Measurements from ENCODE around the gene HSPB2.

HSPB2 gene

DNA sequence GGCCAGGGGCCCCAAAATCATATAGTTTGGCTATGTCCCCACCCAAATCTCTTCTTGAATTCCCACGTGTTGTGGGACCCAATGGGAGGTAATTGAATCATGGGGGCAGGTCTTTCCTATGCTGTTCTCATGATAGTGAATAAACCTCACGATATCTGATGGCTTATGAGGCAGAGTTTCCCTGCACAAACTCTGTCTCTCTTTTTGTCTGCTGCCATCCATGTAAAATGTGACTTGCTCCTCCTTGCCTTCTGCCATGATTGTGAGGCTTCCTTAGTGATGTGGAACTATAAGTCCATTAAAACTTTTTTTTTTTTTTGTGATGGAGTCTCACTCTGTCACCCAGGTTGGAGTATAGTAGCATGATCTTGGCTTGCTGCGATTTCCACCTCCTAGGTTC, 39.0 kb downstream of the HSPB2 start:
- DNase-seq (ENCODE audit: extremely low spot score), result no peak
- no peak for TF ChIP-seq TARDBP (IDR thresholded peaks at IDR 0.05)
- POLR2A ChIA-PET, result no interaction called here
- CTCF ChIA-PET, result no interaction called here

DNA sequence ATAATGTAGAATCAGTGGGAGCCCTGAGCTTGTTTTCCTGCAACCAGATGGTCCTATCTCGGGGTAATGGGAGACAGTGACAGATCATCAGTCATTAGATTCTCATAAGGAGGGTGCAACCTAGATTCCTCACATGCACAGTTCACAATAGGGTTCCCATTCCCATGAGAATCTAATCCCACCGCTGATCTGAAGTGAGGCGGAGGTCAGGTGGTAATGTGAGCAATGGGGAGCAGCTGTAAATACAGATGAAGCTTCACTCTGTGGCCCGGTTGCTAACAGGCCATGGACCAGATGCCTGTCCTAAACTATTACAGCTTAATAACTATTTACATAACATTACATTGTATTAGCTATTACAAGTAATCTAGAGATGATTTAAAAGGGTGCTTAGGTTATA, 41.6 kb downstream of the HSPB2 start:
- ChIA-PET CTCF (interaction anchor here (1.1 kb wide), 1 partner anchor 16 kb away, joined by 3 read pairs; no protein-coding TSS in a partner anchor), POLR2A (no interaction called here)
- TF ChIP-seq TARDBP (IDR thresholded peaks at IDR 0.05) (no peak), ARNT (IDR thresholded peaks at IDR 0.05) (no peak), PKNOX1 (IDR thresholded peaks at IDR 0.05) (no peak), NFRKB (IDR thresholded peaks at IDR 0.05) (no peak), FOXM1 (IDR thresholded peaks at IDR 0.05; ENCODE audit: borderline replicate concordance) (no peak), ZNF384 (IDR thresholded peaks at IDR 0.05) (no peak), LEF1 (IDR thresholded peaks at IDR 0.05; ENCODE audit: borderline replicate concordance) (no peak), FOXA1 (IDR thresholded peaks at IDR 0.05) (no peak), HDGF (IDR thresholded peaks at IDR 0.05; ENCODE audit: borderline replicate concordance) (no peak), SUZ12 (IDR thresholded peaks at IDR 0.05) (no peak), FOXK2 (IDR thresholded peaks at IDR 0.05) (no peak), SP1 (IDR thresholded peaks at IDR 0.05) (no peak), ELF4 (IDR thresholded peaks at IDR 0.05) (no peak), BHLHE40 (IDR thresholded peaks at IDR 0.05; ENCODE audit: borderline replicate concordance) (no peak), CTBP1 (IDR thresholded peaks at IDR 0.05; ENCODE audit: borderline replicate concordance) (no peak), L3MBTL2 (conservative IDR thresholded peaks at IDR 0.05) (no peak)
- DNase-seq (ENCODE audit: extremely low spot score), result no peak

DNA sequence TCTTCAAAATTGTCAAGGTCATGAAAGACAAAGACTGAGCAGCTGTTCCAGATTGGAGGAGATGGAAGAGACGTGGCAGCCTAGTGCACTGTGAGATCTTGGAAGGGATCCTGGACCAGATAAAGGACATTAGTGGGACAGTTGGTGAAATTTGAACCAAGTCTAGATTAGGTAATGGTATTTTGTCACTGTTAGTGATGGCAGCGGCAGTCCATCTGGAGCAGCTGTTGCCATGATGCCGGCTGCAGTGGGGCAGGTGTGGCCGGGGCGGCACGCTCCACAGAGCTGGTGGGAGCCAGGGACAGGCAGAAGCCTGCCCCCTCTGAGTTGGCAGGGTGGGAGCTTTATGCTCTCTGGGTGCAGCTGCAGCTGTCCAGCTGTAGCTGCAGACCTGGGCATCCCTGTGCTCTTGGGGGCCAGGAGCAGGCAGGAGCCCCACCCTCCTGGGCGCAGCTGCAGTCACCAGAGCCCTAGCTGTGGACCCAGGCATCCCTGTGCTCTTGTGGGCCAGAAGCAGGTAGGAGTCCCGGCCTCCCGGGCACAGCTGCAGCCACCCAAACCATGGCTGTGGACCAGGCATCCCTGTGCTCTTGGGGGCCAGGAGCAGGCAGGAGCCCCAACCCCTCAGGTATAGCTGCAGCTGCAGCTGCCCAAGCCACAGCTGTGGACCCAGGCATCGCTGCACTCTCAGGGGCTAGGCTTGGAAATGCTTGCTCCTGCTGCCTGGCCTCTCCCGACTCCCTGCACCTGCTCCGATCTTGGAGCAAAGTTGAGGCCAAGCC, 45.3 kb downstream of the HSPB2 start:
- ChIA-PET POLR2A (no interaction called here), CTCF (no interaction called here)
- TF ChIP-seq ELF4 (IDR thresholded peaks at IDR 0.05) (no peak), HDGF (IDR thresholded peaks at IDR 0.05; ENCODE audit: borderline replicate concordance) (no peak), FOXA1 (IDR thresholded peaks at IDR 0.05) (no peak), LEF1 (IDR thresholded peaks at IDR 0.05; ENCODE audit: borderline replicate concordance) (no peak), FOXM1 (IDR thresholded peaks at IDR 0.05; ENCODE audit: borderline replicate concordance) (no peak), L3MBTL2 (conservative IDR thresholded peaks at IDR 0.05) (no peak), ZNF384 (IDR thresholded peaks at IDR 0.05) (no peak), SUZ12 (IDR thresholded peaks at IDR 0.05) (no peak), PKNOX1 (IDR thresholded peaks at IDR 0.05) (no peak), ARNT (IDR thresholded peaks at IDR 0.05) (no peak), SP1 (IDR thresholded peaks at IDR 0.05) (no peak), CTBP1 (IDR thresholded peaks at IDR 0.05; ENCODE audit: borderline replicate concordance) (no peak), NFRKB (IDR thresholded peaks at IDR 0.05) (no peak), TARDBP (IDR thresholded peaks at IDR 0.05) (no peak), FOXK2 (IDR thresholded peaks at IDR 0.05) (no peak), BHLHE40 (IDR thresholded peaks at IDR 0.05; ENCODE audit: borderline replicate concordance) (no peak)
- no peak for DNase-seq (ENCODE audit: extremely low spot score)

DNA sequence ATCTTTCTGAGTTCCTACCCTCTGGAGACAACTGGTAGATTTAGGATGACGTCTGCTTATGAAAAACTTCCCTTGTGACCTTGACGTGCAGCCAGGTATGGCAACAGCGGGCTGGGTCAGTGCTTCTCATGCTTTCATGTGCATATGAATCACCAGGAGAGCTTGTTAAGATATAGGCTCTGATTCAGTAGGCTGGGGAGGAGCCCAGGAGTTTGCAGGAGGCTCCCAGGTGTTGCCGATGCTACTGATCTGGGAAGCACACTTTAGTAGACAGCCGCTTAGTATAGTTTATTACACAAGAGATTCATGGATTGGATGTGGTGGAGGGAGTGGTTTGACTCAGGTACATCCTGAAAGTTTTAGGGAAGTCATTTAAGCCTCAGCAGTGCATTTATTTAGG, 48.4 kb downstream of the HSPB2 start:
- no peak for TF ChIP-seq SUZ12 (IDR thresholded peaks at IDR 0.05)
- no peak for TF ChIP-seq BHLHE40 (IDR thresholded peaks at IDR 0.05; ENCODE audit: borderline replicate concordance)
- no peak for TF ChIP-seq SP1 (IDR thresholded peaks at IDR 0.05)
- TF ChIP-seq LEF1 (IDR thresholded peaks at IDR 0.05; ENCODE audit: borderline replicate concordance), result no peak
- TF ChIP-seq ELF4 (IDR thresholded peaks at IDR 0.05), result no peak
- no peak for TF ChIP-seq ARNT (IDR thresholded peaks at IDR 0.05)
- TF ChIP-seq PKNOX1 (IDR thresholded peaks at IDR 0.05), result no peak
- TF ChIP-seq NFRKB (IDR thresholded peaks at IDR 0.05), result no peak
- no peak for TF ChIP-seq ZNF384 (IDR thresholded peaks at IDR 0.05)
- no peak for TF ChIP-seq L3MBTL2 (conservative IDR thresholded peaks at IDR 0.05)
- no peak for TF ChIP-seq CTBP1 (IDR thresholded peaks at IDR 0.05; ENCODE audit: borderline replicate concordance)
- no peak for TF ChIP-seq TARDBP (IDR thresholded peaks at IDR 0.05)
- TF ChIP-seq FOXK2 (IDR thresholded peaks at IDR 0.05), result no peak
- TF ChIP-seq HDGF (IDR thresholded peaks at IDR 0.05; ENCODE audit: borderline replicate concordance), result no peak
- TF ChIP-seq FOXA1 (IDR thresholded peaks at IDR 0.05), result no peak
- DNase-seq (ENCODE audit: extremely low spot score), result no peak
- ChIA-PET POLR2A (interaction anchor here (1.4 kb wide), 1 partner anchor 17 kb away, joined by 3 read pairs; no protein-coding TSS in a partner anchor), CTCF (no interaction called here)

DNA sequence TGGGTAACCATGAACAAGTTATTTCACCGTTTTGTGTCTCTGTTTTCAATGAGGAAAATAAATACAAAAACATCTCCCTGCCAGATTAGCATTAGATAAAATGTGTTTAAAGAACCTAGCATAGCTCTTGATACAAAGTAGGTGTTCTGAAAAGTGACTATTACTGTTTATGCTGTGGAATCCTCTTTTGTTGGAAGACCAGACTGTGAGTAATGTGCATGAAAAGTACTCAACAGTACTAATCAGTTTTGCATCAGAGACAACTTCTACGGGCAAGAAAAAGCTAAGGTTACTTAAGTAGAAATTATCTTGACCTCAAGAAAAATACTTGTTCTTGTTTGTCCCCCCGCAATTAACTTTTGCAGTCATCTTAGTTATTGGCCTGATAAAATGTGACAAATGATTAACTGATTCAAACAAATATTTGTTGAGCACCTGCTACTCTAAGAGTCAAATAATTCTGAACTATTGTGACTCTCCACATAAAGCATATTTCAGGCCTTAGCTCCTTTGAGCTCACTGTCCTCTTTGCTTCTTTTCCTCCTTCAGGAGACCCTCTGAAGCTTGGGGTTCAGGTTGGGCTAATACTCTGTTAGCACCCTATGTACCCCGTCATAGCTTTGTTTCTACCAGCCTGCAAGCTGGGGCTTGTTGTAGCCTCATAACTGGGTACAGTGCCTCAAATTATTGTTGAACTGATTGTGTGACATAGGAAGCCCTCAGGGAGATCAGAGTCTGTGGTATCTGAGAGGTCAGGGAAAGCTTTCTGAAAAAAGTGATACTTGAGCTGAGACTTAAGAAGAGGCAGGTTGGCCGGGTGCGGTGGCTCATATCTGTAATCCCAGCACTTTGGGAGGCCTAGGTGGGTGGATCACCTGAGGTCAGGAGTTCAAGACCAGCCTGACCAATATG, 49.1 kb downstream of the HSPB2 start:
- POLR2A ChIA-PET, result interaction anchor here (1.4 kb wide), 1 partner anchor 16 kb away, joined by 3 read pairs; no protein-coding TSS in a partner anchor
- TF ChIP-seq BHLHE40 (IDR thresholded peaks at IDR 0.05; ENCODE audit: borderline replicate concordance) (no peak), HDGF (IDR thresholded peaks at IDR 0.05; ENCODE audit: borderline replicate concordance) (no peak), TARDBP (IDR thresholded peaks at IDR 0.05) (no peak), ELF4 (IDR thresholded peaks at IDR 0.05) (no peak), SUZ12 (IDR thresholded peaks at IDR 0.05) (no peak), FOXM1 (IDR thresholded peaks at IDR 0.05; ENCODE audit: borderline replicate concordance) (no peak), L3MBTL2 (conservative IDR thresholded peaks at IDR 0.05) (no peak), FOXA1 (IDR thresholded peaks at IDR 0.05) (no peak), FOXK2 (IDR thresholded peaks at IDR 0.05) (no peak), CTBP1 (IDR thresholded peaks at IDR 0.05; ENCODE audit: borderline replicate concordance) (no peak), NFRKB (IDR thresholded peaks at IDR 0.05) (no peak), PKNOX1 (IDR thresholded peaks at IDR 0.05) (no peak), ZNF384 (IDR thresholded peaks at IDR 0.05) (no peak), ARNT (IDR thresholded peaks at IDR 0.05) (no peak)
- DNase-seq (ENCODE audit: extremely low spot score), result no peak
- CTCF ChIA-PET, result no interaction called here

Measured in HEK293T (cell line).